Mesothelial cell of epicardium (in vitro differentiated cells): Measurements from ENCODE around the gene C22orf23. TPM values are rescaled to one million over a fixed set of nuclear protein-coding genes. Genes with fewer than 3 reads are reported as not detected.

Experiments
- DNase-seq, 2 experiments: peaks; one replicate each; pipeline ENCODE4 v3.0.0; 2021; ENCODE audit warnings: low spot score in 2 of 2; ENCODE audit not compliant: unreplicated experiment in 2 of 2
- H3K27ac Mint-ChIP-seq: 2 replicates; pipeline ENCODE4 v1.8.0; 2021; ENCODE audit warnings: mixed read lengths
- H3K27me3 Mint-ChIP-seq: 2 replicates; pipeline ENCODE4 v1.8.0; 2021; ENCODE audit warnings: low read depth, mixed read lengths
- H3K36me3 Mint-ChIP-seq: 2 replicates; pipeline ENCODE4 v1.8.0; 2021; ENCODE audit warnings: mixed read lengths
- H3K4me1 Mint-ChIP-seq: 2 replicates; pipeline ENCODE4 v1.8.0; 2021; ENCODE audit warnings: mixed read lengths
- H3K4me3 Mint-ChIP-seq: 2 replicates; pipeline ENCODE4 v1.8.0; 2021; ENCODE audit warnings: mild to moderate bottlenecking, moderate library complexity, mixed read lengths
- H3K9me3 Mint-ChIP-seq: 2 replicates; pipeline ENCODE4 v1.8.0; 2021; ENCODE audit warnings: mixed read lengths
- CTCF ChIP-seq: fragments of 200-600 bp; sonication (generic); IDR thresholded peaks from one replicate; pipeline ENCODE4 v1.5.0; 2021; ENCODE audit warnings: antibody characterized with exemption; ENCODE audit not compliant: unreplicated experiment
- total RNA-seq: library from RNA; stranded (reverse); gene quantifications from 3 replicates; pipeline ENCODE4 v1.2.1, GENCODE V29; 2021

C22orf23 gene
- total RNA-seq, 1 donor from 2014 or later: 0.40 TPM

GRCh38 chr22:37909766-37910165 is 43.6 kb downstream of the C22orf23 start:
- no peak overlapping the region for H3K27ac Mint-ChIP-seq
- no peak overlapping the region for H3K4me3 Mint-ChIP-seq

GRCh38 chr22:37907036-37907954 is 46.1 kb downstream of the C22orf23 start:
- peak overlapping the region; percentile 70 for H3K27ac Mint-ChIP-seq
- no peaks in the 10 kb centered on the region for H3K27me3 Mint-ChIP-seq
- H3K4me3 Mint-ChIP-seq: peak overlapping the region; percentile 82
- H3K4me1 Mint-ChIP-seq: peaks cover 38% of the 10 kb centered on the region
- H3K36me3 Mint-ChIP-seq: peaks cover 3% of the 10 kb centered on the region
- H3K9me3 Mint-ChIP-seq: no peaks in the 10 kb centered on the region
- TF ChIP-seq CTCF: no peak
- no peak for DNase-seq

More at GRCh38 chr22:37909766-37910165, 43.6 kb downstream of the C22orf23 start:
- Mint-ChIP-seq H3K9me3 (no peaks in the 10 kb centered on the region), H3K36me3 (peaks cover 7% of the 10 kb centered on the region), H3K27me3 (no peaks in the 10 kb centered on the region), H3K4me1 (peaks cover 38% of the 10 kb centered on the region)
- TF ChIP-seq CTCF: no peak
- no peak for DNase-seq

GRCh38 chr22:37906364-37907008 is 46.9 kb downstream of the C22orf23 start:
- Mint-ChIP-seq H3K4me1 (peaks cover 38% of the 10 kb centered on the region), H3K9me3 (no peaks in the 10 kb centered on the region), H3K36me3 (peaks cover 3% of the 10 kb centered on the region), H3K27ac (peak overlapping the region; percentile 70), H3K27me3 (no peaks in the 10 kb centered on the region), H3K4me3 (peak overlapping the region; percentile 82)
- DNase-seq: no peak
- no peak for TF ChIP-seq CTCF

- peaks cover 33% of the 10 kb centered on the region for H3K4me1 Mint-ChIP-seq
- H3K27ac Mint-ChIP-seq: peak within 1 kb of the TSS; percentile 90
- H3K4me3 Mint-ChIP-seq: peak within 1 kb of the TSS; percentile 82
- no peak for TF ChIP-seq CTCF
- no peaks in the 10 kb centered on the region for H3K9me3 Mint-ChIP-seq
- peaks cover 3% of the 10 kb centered on the region for H3K36me3 Mint-ChIP-seq
- no peaks in the 10 kb centered on the region for H3K27me3 Mint-ChIP-seq
- DNase-seq: peak; percentile 44 to 68
Measured at GRCh38 chr22:37905534-37906363, 47.7 kb downstream of the C22orf23 start, which contains the start of gene MICALL1. TSS of gene MICALL1 (plus strand) at chr22:37906297. CDS start at chr22:37906423, 126 bp downstream.
